ENCODE data around the gene TPPP2.
A peak's percentile ranks its signal among the peaks of the same experiment; 100 is the strongest.

Gene TPPP2

GRCh38 chr14:21057803-21058675 lies 28.0 kb downstream of the TPPP2 start, which contains the start of gene RNASE8:
TSS of gene RNASE8 (plus strand) at chr14:21057822. CDS start at chr14:21057893, 71 bp downstream.
- no peak for DNase-seq (ENCODE audit: low spot score in 2 of 2)

GRCh38 chr14:21058903-21059302 lies 28.9 kb downstream of the TPPP2 start:
- ATAC-seq = no peak
- no peak overlapping the region for H3K27ac Mint-ChIP-seq
- H3K36me3 Mint-ChIP-seq = no peaks in the 10 kb centered on the region
- no peak for DNase-seq (ENCODE audit: low spot score in 2 of 2)
- H3K9me3 Mint-ChIP-seq = no peaks in the 10 kb centered on the region
- H3K4me1 Mint-ChIP-seq = no peaks in the 10 kb centered on the region
- no peak overlapping the region for H3K4me3 Mint-ChIP-seq

More at GRCh38 chr14:21057803-21058675, 28.0 kb downstream of the TPPP2 start, which contains the start of gene RNASE8:
- no peaks in the 10 kb centered on the region for H3K4me1 Mint-ChIP-seq
- H3K4me3 Mint-ChIP-seq = no peak within 1 kb of the TSS
- no peaks in the 10 kb centered on the region for H3K9me3 Mint-ChIP-seq
- no peak within 1 kb of the TSS for H3K27ac Mint-ChIP-seq
- ATAC-seq = peak; percentile 87
- H3K36me3 Mint-ChIP-seq = no peaks in the 10 kb centered on the region

GRCh38 chr14:21059842-21060613 lies 30.0 kb downstream of the TPPP2 start:
- Mint-ChIP-seq H3K36me3 (no peaks in the 10 kb centered on the region), H3K4me3 (no peak overlapping the region)
- DNase-seq (ENCODE audit: low spot score in 2 of 2) = no peak

GRCh38 chr14:21060614-21061346 lies 30.8 kb downstream of the TPPP2 start:
- Mint-ChIP-seq H3K9me3 (no peaks in the 10 kb centered on the region), H3K27ac (no peak overlapping the region), H3K36me3 (no peaks in the 10 kb centered on the region), H3K4me1 (no peaks in the 10 kb centered on the region), H3K4me3 (no peak overlapping the region)
- DNase-seq (ENCODE audit: low spot score in 2 of 2) (no peak), ATAC-seq (no peak)

More at GRCh38 chr14:21059842-21060613, 30.0 kb downstream of the TPPP2 start:
- no peak for ATAC-seq
- no peak overlapping the region for H3K27ac Mint-ChIP-seq
- no peaks in the 10 kb centered on the region for H3K4me1 Mint-ChIP-seq
- no peaks in the 10 kb centered on the region for H3K9me3 Mint-ChIP-seq

GRCh38 chr14:21061347-21061668 lies 31.3 kb downstream of the TPPP2 start:
- no peaks in the 10 kb centered on the region for H3K36me3 Mint-ChIP-seq
- no peaks in the 10 kb centered on the region for H3K9me3 Mint-ChIP-seq
- H3K27ac Mint-ChIP-seq = no peak overlapping the region
- H3K4me1 Mint-ChIP-seq = no peaks in the 10 kb centered on the region
- no peak overlapping the region for H3K4me3 Mint-ChIP-seq
- DNase-seq (ENCODE audit: low spot score in 2 of 2) = no peak
- no peak for ATAC-seq

- Mint-ChIP-seq H3K9me3 (no peaks in the 10 kb centered on the region), H3K4me3 (no peak overlapping the region), H3K27ac (no peak overlapping the region), H3K36me3 (no peaks in the 10 kb centered on the region), H3K4me1 (peaks cover 2% of the 10 kb centered on the region)
- DNase-seq (ENCODE audit: low spot score in 2 of 2) (no peak), ATAC-seq (no peak)
These were observed 33.5 kb downstream of the TPPP2 start for GRCh38 chr14:21063479-21063878.

- Mint-ChIP-seq H3K4me1 (peaks cover 34% of the 10 kb centered on the region), H3K36me3 (no peaks in the 10 kb centered on the region), H3K4me3 (no peak overlapping the region), H3K9me3 (no peaks in the 10 kb centered on the region), H3K27ac (no peak overlapping the region)
- DNase-seq (ENCODE audit: low spot score in 2 of 2) (no peak), ATAC-seq (no peak)
These were observed 37.0 kb downstream of the TPPP2 start for GRCh38 chr14:21066882-21067502.

- Mint-ChIP-seq H3K4me1 (peaks cover 40% of the 10 kb centered on the region), H3K36me3 (no peaks in the 10 kb centered on the region), H3K27ac (peak overlapping the region; percentile 61), H3K9me3 (no peaks in the 10 kb centered on the region), H3K4me3 (peak overlapping the region; percentile 83)
- DNase-seq (ENCODE audit: low spot score in 2 of 2) (peak in 1 of 2 donors; percentile 69), ATAC-seq (peak; percentile 72)
These were observed 38.7 kb downstream of the TPPP2 start for GRCh38 chr14:21068521-21069387.

GRCh38 chr14:21069388-21070082 lies 39.5 kb downstream of the TPPP2 start:
- peak overlapping the region; percentile 61 for H3K27ac Mint-ChIP-seq
- no peaks in the 10 kb centered on the region for H3K36me3 Mint-ChIP-seq
- H3K9me3 Mint-ChIP-seq = no peaks in the 10 kb centered on the region
- peak overlapping the region; percentile 83 for H3K4me3 Mint-ChIP-seq
- no peak for ATAC-seq
- peaks cover 40% of the 10 kb centered on the region for H3K4me1 Mint-ChIP-seq
- no peak for DNase-seq (ENCODE audit: low spot score in 2 of 2)

- no peak for DNase-seq (ENCODE audit: low spot score in 2 of 2)
- Mint-ChIP-seq H3K4me1 (peaks cover 40% of the 10 kb centered on the region), H3K4me3 (peak within 1 kb of the TSS; percentile 83), H3K36me3 (no peaks in the 10 kb centered on the region), H3K27ac (peak within 1 kb of the TSS; percentile 61), H3K9me3 (no peaks in the 10 kb centered on the region)
- ATAC-seq = no peak
These were observed 40.1 kb downstream of the TPPP2 start, which contains the start of gene ARHGEF40 for GRCh38 chr14:21070083-21070609. TSS of gene ARHGEF40 (plus strand) at chr14:21070304. CDS start at chr14:21070397, 93 bp downstream.

- DNase-seq (ENCODE audit: low spot score in 2 of 2) = no peak
- Mint-ChIP-seq H3K4me1 (peaks cover 40% of the 10 kb centered on the region), H3K27ac (peak overlapping the region; percentile 61), H3K36me3 (no peaks in the 10 kb centered on the region), H3K9me3 (no peaks in the 10 kb centered on the region), H3K4me3 (peak overlapping the region; percentile 83)
- peak; percentile 43 for ATAC-seq
These were observed 40.7 kb downstream of the TPPP2 start for GRCh38 chr14:21070610-21071224.

- Mint-ChIP-seq H3K36me3 (no peaks in the 10 kb centered on the region), H3K4me1 (peaks cover 40% of the 10 kb centered on the region), H3K9me3 (no peaks in the 10 kb centered on the region), H3K4me3 (peak overlapping the region; percentile 83), H3K27ac (peak overlapping the region; percentile 61)
- ATAC-seq (peak; percentile 72), DNase-seq (ENCODE audit: low spot score in 2 of 2) (peak; percentile 39 to 60)
These were observed 41.4 kb downstream of the TPPP2 start for GRCh38 chr14:21071225-21072030.
